Kidney capillary endothelial cell (primary cell): ENCODE data around the gene NCAM2.

Source experiments
- DNase-seq: peaks from one replicate; pipeline ENCODE4 v3.0.0-alpha.2; 2018; ENCODE audit warnings: low spot score

NCAM2 gene

GRCh38 chr21:21175798-21176334 is 177.7 kb downstream of the NCAM2 start:
- DNase-seq = no peak

- no peak for DNase-seq
These were observed 179.3 kb downstream of the NCAM2 start for GRCh38 chr21:21177353-21177986.

GRCh38 chr21:21179619-21180298 is 181.6 kb downstream of the NCAM2 start:
- DNase-seq = no peak

GRCh38 chr21:21182401-21183010 is 184.3 kb downstream of the NCAM2 start:
- no peak for DNase-seq

GRCh38 chr21:21183092-21183491 is 184.9 kb downstream of the NCAM2 start:
- no peak for DNase-seq

- DNase-seq = no peak
These were observed 186.7 kb downstream of the NCAM2 start for GRCh38 chr21:21184771-21185528.

- no peak for DNase-seq
These were observed 189.4 kb downstream of the NCAM2 start for GRCh38 chr21:21187579-21187978.

- no peak for DNase-seq
These were observed 190.4 kb downstream of the NCAM2 start for GRCh38 chr21:21188513-21189195.

- DNase-seq = no peak
These were observed 197.3 kb downstream of the NCAM2 start for GRCh38 chr21:21195417-21195943.

- no peak for DNase-seq
These were observed 197.9 kb downstream of the NCAM2 start for GRCh38 chr21:21196087-21196486.

- no peak for DNase-seq
These were observed 198.6 kb downstream of the NCAM2 start for GRCh38 chr21:21196848-21197247.

- no peak for DNase-seq
These were observed 201.3 kb downstream of the NCAM2 start for GRCh38 chr21:21199342-21200102.

- peak; percentile 47 for DNase-seq
These were observed 202.1 kb downstream of the NCAM2 start for GRCh38 chr21:21200103-21200938.

GRCh38 chr21:21200939-21201615 is 202.9 kb downstream of the NCAM2 start:
- no peak for DNase-seq

GRCh38 chr21:21203822-21204339 is 205.7 kb downstream of the NCAM2 start:
- DNase-seq = no peak

GRCh38 chr21:21204366-21204996 is 206.3 kb downstream of the NCAM2 start:
- DNase-seq = no peak

- no peak for DNase-seq
These were observed 207.4 kb downstream of the NCAM2 start for GRCh38 chr21:21205604-21206003.

GRCh38 chr21:21210552-21210951 is 212.3 kb downstream of the NCAM2 start:
- DNase-seq = no peak

GRCh38 chr21:21213297-21213696 is 215.1 kb downstream of the NCAM2 start:
- no peak for DNase-seq
